ENCODE results near the gene GPC6.
A peak's percentile ranks its signal among the peaks of the same experiment; 100 is the strongest.

The GPC6 gene

DNA sequence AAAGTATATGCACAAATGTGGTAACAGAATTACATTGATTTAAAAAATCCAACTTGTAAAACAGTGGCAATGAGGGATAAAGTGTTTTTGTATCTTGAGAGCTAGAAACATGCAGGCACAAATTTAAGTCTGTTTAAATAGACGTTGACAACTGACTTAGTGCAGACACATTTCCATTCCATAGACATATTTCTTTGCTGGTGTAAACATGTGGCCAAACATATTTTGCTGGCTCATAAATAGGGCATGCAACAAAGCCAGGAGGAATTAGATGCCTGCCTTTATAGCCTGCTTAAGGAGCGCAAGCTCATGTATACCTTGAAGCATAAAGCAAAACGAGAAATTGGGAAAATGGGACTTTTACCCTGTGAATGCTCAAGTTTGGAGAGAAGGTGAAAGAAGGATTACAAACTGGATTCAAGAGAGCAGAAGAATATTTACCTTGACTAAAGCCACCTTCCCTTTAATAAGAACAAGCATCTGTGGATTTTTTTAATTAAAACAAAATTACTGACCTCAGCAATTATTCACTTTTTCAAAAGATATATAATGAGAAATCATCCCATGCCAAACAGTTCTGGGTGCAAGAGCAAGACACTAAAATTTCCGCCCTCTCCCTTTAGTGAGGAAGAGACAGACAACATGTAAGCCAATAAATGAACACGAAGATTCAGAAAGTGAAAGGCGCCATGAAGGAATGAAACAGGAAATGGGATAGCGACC is 1181.9 kb downstream of the GPC6 start:
- no peak overlapping the region for H2AFZ ChIP-seq (ENCODE audit: low read depth)
- H3K4me3 ChIP-seq (IDR thresholded peaks at IDR 0.05; ENCODE audit: insufficient read depth, low read depth, low read length), result no peak overlapping the region
- no peak overlapping the region for H3K4me2 ChIP-seq
- no peaks in the 10 kb centered on the region for H4K20me1 ChIP-seq (ENCODE audit: insufficient read depth)
- no peak for TF ChIP-seq CTCF (conservative IDR thresholded peaks at IDR 0.05; ENCODE audit: low read depth, low read length)
- H3K4me1 ChIP-seq (ENCODE audit: low read depth, poor library complexity, severe bottlenecking), result peaks cover 12% of the 10 kb centered on the region
- H3K27me3 ChIP-seq (ENCODE audit: insufficient read depth, low read depth), result no peaks in the 10 kb centered on the region
- H3K27ac ChIP-seq, result no peak overlapping the region
- no peaks in the 10 kb centered on the region for H3K79me2 ChIP-seq (ENCODE audit: insufficient read depth, low read depth)
- no peaks in the 10 kb centered on the region for H3K36me3 ChIP-seq (ENCODE audit: insufficient read depth)
- no peak overlapping the region for H3K9ac ChIP-seq

DNA sequence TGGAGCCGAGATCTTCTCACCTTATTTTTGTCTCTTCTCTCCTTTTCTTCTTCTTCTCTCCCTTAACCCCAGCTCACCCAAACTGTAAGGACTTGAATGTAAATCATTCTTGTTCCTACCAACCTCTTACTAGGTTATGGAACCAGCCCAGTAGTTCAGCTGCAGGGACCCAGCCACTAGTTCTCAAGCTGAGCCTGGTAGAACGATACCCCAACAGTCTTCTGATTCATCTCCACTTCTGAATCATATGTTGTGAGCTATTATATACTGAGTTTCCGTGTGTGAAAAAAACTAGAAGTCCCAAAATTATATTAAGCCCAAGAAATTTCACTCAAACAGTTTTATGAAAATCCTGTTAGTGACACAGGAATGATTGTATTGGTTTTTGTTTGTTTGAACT is 1185.1 kb downstream of the GPC6 start:
- TF ChIP-seq CTCF (conservative IDR thresholded peaks at IDR 0.05; ENCODE audit: low read depth, low read length), result no peak
- no peaks in the 10 kb centered on the region for H3K36me3 ChIP-seq (ENCODE audit: insufficient read depth)
- no peak overlapping the region for H3K9ac ChIP-seq
- no peak overlapping the region for H3K4me2 ChIP-seq
- no peak overlapping the region for H3K4me3 ChIP-seq (IDR thresholded peaks at IDR 0.05; ENCODE audit: insufficient read depth, low read depth, low read length)
- no peak overlapping the region for H3K27ac ChIP-seq
- H3K79me2 ChIP-seq (ENCODE audit: insufficient read depth, low read depth), result no peaks in the 10 kb centered on the region
- H2AFZ ChIP-seq (ENCODE audit: low read depth), result no peak overlapping the region
- no peaks in the 10 kb centered on the region for H4K20me1 ChIP-seq (ENCODE audit: insufficient read depth)
- peaks cover 21% of the 10 kb centered on the region for H3K4me1 ChIP-seq (ENCODE audit: low read depth, poor library complexity, severe bottlenecking)
- no peaks in the 10 kb centered on the region for H3K27me3 ChIP-seq (ENCODE audit: insufficient read depth, low read depth)

DNA sequence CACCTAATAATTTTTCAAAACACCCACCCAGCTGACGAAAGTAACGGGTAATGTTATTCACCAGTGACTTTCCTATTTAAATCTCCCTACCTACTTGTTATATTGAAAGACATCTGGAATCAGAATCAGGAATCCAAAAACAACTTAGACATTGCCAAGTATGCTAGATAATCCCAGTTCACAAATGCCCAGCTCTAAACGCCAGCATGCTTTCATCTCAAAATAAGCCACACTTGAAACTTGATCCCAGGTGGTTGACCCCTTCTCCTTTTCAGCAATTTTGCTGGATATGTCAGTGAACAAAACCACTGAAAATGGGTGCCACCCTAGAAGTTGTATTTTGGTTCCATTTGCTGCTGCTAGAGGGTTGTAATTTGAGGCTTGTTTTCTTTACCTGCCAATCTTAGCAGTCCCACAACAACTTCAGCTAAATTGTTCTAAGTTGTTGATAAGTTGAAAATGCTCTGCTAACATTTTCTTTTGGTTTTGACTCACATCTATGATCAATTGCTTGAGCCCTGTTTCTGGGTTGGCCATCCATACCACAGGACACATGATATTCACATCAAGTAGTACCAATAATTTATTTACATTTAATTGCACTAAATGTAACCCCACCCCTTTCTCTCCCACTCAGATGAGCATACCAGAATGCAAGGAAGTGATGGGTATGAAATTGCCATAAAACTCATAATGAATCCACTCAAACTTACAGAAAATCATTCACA is 1186.4 kb downstream of the GPC6 start:
- no peaks in the 10 kb centered on the region for H3K79me2 ChIP-seq (ENCODE audit: insufficient read depth, low read depth)
- H3K4me2 ChIP-seq, result peak overlapping the region; percentile 29
- no peaks in the 10 kb centered on the region for H4K20me1 ChIP-seq (ENCODE audit: insufficient read depth)
- no peak overlapping the region for H3K9ac ChIP-seq
- H3K4me1 ChIP-seq (ENCODE audit: low read depth, poor library complexity, severe bottlenecking), result peaks cover 21% of the 10 kb centered on the region
- peak overlapping the region; percentile 20; the same call in 1 of the 2 replicates for H3K27ac ChIP-seq
- no peaks in the 10 kb centered on the region for H3K27me3 ChIP-seq (ENCODE audit: insufficient read depth, low read depth)
- no peak overlapping the region for H2AFZ ChIP-seq (ENCODE audit: low read depth)
- H3K4me3 ChIP-seq (IDR thresholded peaks at IDR 0.05; ENCODE audit: insufficient read depth, low read depth, low read length), result no peak overlapping the region
- no peaks in the 10 kb centered on the region for H3K36me3 ChIP-seq (ENCODE audit: insufficient read depth)
- no peak for TF ChIP-seq CTCF (conservative IDR thresholded peaks at IDR 0.05; ENCODE audit: low read depth, low read length)

DNA sequence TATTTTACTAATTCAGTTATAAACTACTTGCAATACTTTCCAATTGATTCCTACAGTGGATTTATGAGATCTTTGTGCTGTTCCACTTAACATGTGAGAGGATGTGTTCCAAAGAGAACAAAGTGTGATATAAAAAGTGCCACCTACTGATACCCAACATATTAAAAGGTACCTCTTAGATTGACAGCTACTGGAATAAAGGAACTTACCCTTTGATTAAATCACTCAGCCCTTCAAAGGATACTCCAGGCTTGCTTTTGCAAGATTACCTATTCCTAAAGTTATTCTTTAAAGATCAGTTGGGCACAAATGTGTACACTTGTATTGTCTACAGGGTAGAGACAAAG is 1187.0 kb downstream of the GPC6 start:
- H3K4me1 ChIP-seq (ENCODE audit: low read depth, poor library complexity, severe bottlenecking), result peaks cover 21% of the 10 kb centered on the region
- peak overlapping the region; percentile 29 for H3K4me2 ChIP-seq
- H3K9ac ChIP-seq, result no peak overlapping the region
- H3K36me3 ChIP-seq (ENCODE audit: insufficient read depth), result no peaks in the 10 kb centered on the region
- no peaks in the 10 kb centered on the region for H3K79me2 ChIP-seq (ENCODE audit: insufficient read depth, low read depth)
- no peaks in the 10 kb centered on the region for H4K20me1 ChIP-seq (ENCODE audit: insufficient read depth)
- H3K27me3 ChIP-seq (ENCODE audit: insufficient read depth, low read depth), result no peaks in the 10 kb centered on the region
- H2AFZ ChIP-seq (ENCODE audit: low read depth), result no peak overlapping the region
- no peak overlapping the region for H3K4me3 ChIP-seq (IDR thresholded peaks at IDR 0.05; ENCODE audit: insufficient read depth, low read depth, low read length)
- TF ChIP-seq CTCF (conservative IDR thresholded peaks at IDR 0.05; ENCODE audit: low read depth, low read length), result no peak
- H3K27ac ChIP-seq, result no peak overlapping the region
